NCI-H1105 (cell line): ENCODE data around the gene GRID2.
"Not testable (repeated sequence)": the region's sequence is repeated elsewhere in the genome, so short reads cannot be mapped to it uniquely, and the experiment has no call there.

Source experiments
- DNase-seq: peaks from one replicate; lab custom pipeline; 2025; lab: John Stamatoyannopoulos, UW

Gene GRID2

GRCh38 chr4:92303621-92304027 is at the start of gene GRID2:
Gene GRID2, plus strand, starts transcription at chr4:92303966.
- no peak for DNase-seq

DNA sequence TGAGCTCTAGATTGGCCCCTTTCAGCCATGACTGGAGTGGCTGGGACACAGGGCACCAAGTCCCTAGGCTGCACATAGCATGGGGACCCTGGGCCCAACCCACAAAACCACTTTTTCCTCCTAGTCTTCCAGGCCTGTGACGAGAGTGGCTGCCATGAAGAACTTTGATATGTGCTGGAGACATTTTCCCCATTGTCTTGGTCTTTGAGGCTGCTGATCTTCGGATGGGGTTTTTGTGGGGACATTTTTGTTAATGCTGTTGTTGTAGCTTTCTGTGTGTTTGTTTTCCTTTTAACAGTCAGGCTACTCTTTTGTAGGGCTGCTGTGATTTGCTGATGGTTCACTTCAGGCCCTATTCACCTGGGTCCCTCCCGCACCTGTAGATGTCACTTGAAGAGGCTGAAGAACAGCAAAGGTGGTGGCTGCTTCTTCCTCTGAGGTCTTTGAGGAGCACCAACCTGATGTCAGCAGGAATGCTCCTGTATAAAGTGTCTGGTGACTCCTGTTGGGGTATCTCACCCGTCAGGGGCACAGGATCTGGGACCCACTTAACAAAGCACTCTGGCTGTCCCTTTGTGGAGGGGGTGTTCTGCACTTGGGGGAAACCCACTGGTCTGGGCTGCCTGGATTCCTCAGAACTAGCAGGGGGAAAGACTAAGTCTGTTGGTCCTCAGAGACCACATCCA is 49.6 kb upstream of the GRID2 start:
- DNase-seq = no peak

DNA sequence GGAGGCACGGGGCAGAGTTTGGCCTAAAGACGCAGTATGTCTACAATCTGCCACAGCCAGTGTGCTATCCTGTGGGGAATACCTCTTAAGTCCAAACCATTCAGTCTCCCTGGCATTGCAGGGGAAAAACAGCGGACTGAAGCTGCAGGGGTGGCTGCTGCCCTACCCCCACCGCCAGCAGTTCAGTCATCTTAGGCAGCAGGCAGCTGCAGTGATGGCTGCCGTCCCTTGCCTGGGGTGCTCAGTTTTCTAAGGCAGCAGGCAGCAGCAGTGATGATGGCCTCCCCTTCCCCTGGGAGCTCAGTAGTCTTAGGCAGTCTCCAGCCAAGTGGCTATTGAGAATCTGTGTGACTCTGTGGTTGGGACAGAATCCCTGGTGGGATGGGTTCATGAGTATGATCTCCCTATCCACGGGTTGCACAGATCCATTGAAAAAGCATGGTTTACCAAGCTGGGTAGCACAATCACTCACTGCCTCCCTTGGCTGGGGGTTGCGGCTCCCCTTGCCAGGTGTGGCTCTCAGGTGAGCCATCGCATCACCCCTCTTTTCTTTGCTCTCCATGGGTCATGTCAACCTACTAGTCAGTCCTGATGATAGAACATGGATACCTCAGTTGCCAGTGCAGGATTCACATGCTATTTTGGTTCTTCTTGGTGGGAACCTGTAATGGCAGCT is 48.9 kb upstream of the GRID2 start:
- DNase-seq = no peak

DNA sequence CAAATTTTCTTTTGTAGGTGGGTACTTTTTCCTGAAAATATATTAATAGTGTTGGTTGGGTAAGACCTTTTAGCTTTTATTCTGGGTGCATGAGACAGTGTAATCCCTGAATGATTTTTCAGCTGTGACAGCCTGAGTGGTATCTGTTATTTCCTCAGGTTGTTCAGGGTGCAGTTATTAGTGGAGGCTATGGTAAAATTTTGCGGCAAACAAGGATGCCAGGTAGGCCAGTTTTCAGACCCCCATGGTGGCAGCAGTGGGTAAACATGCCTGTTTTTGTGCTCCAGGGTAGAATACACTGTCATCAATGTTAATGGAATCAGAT is 47.9 kb upstream of the GRID2 start:
- no peak for DNase-seq

GRCh38 chr4:92257931-92258857 is 45.6 kb upstream of the GRID2 start:
- no peak for DNase-seq

DNA sequence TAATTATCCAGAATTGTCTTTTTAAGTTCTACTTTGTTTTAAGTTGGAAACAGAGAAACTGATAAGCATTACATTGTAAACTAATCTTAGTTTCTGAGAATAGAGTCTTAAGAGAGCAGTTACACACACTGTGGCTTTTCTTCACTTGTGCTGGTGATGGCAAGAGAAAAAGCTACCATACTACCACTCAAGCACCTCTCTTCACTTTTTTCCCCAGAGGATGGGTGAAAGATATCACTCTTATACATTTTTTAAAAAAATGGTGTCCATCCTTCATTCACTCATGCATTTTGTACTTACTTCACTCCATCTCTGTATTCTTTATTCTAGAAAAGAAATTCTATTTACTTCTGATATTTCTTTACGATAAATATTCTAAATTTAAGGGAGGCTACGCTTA is 42.5 kb upstream of the GRID2 start:
- DNase-seq = no peak

DNA sequence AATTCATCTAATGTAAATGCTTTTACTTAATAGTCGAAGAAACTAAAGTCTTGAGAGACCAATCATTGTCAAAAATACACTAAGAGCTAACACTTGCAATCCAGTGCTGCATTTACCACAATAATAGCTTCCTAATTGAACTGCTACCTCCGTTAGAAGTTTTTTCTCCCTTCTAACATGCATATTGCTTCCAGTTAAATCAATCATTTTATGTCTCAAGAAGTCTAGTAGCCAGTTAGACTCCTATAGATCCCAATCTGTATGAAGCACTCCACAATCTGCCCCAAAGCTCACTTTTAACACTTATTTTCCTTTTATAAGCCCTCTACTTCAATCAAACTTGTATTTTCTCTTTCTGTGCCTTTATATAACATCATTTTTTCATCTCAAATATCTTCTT is 41.4 kb upstream of the GRID2 start:
- DNase-seq = no peak

GRCh38 chr4:92263010-92263409 is 40.8 kb upstream of the GRID2 start:
- no peak for DNase-seq

DNA sequence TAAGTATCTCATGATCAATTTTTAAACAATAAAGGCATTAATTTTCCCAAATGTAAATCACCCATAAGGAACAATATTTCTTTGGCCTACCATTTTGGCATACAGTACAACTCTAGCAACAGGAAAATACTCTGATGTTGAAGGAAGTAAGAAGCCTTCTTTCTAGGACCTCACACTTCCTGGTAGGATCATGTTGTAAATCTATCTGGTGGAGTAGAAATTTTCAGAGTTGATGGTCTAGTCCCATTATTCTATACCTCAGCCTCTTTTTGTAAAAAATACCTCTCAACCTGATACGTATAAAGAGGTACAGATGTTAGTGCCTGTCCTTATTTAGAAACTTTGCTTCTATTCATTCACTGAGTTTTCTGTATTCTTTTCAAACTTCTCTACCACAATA is 40.2 kb upstream of the GRID2 start:
- no peak for DNase-seq

GRCh38 chr4:92264163-92264562 is 39.6 kb upstream of the GRID2 start:
- DNase-seq = no peak

- DNase-seq = no peak
These were observed 38.7 kb upstream of the GRID2 start for GRCh38 chr4:92265021-92265420.

GRCh38 chr4:92265798-92266197 is 38.0 kb upstream of the GRID2 start:
- no peak for DNase-seq

DNA sequence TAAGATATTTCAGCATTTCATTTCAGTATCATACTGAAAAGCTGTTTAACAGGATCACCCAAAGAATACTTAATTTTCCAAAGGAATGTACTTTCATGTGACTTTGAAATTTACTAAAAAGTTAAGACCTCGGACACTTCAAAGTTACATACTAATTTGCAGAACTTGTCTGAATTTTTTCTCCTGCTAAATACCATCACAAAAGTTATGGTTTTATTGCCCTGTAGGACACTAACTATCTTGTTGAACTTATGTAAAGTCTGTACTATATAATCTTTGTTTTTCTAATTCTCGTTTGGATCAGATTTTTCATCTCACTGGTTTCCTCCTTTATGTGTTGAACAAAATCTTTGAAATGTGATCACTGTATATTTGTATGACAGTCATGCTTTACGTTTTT is 37.2 kb upstream of the GRID2 start:
- no peak for DNase-seq

GRCh38 chr4:92268642-92269041 is 35.1 kb upstream of the GRID2 start:
- DNase-seq = no peak

- no peak for DNase-seq
These were observed 32.9 kb upstream of the GRID2 start for GRCh38 chr4:92270908-92271307.

- DNase-seq = not testable (repeated sequence)
These were observed 32.2 kb upstream of the GRID2 start for GRCh38 chr4:92271551-92271950.

GRCh38 chr4:92277057-92277881 is 26.5 kb upstream of the GRID2 start:
- DNase-seq = not testable (repeated sequence)

GRCh38 chr4:92279296-92279695 is 24.5 kb upstream of the GRID2 start:
- no peak for DNase-seq

DNA sequence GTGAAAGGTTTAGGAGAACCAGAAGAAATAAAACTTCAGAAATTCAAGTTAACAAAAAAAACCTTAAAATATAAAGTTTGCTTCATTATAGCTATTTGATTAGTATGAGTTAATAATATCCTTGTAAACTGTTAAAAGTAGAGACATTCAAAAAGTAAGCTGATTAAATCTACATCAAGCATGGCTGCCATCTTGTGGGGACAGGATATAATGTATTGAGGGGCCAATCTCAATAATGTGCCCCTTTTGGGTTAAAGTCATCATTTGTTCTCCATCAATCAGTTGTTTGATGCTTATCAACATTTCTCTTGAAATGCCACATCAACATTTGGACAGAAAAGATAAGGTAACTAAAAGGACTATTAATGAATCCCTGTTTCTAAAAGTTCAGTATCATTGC is 4.6 kb upstream of the GRID2 start:
- DNase-seq = no peak

DNA sequence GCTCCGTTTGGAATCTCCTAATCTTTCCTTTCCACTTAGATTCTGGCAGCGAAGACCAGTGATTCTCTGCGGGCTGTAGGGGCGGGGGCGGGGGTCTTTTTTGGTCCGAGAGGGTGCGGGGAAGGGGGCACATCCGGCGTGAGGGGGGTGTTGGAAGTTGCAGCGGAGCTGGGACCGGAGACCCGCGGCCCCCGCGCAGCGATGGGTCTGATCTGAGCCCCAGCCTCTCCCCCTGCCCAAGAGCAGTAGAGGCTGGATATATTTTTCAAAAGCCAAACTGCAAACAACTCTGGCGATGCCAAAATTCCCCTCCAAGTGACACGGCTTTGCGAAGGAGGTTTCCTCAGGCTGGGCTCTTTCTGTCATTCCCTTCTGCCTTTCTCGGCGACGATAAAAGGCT is 355 bp downstream of the GRID2 start:
- no peak for DNase-seq

DNA sequence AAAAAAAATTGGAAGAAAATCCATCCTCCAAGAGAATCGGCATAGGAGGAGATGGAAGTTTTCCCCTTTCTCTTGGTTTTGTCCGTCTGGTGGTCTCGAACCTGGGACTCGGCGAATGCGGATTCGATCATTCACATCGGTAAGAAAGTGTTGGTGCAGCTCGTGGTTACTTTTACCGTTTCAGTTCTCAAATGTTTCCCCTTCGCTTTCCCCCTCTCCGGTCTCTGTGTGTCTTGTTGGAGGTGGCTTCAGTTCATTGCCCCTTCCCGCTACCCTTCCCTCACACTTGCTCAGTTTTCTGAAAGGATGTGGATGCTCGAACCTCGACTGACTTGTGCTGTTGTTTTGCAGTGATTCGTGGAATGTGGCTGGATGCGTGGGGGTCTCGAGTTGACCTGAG is 840 bp downstream of the GRID2 start:
- no peak for DNase-seq
